NCI-H82 (cell line): Measurements from ENCODE around the gene IFFO2.
"Not testable (repeated sequence)": the region's sequence is repeated elsewhere in the genome, so short reads cannot be mapped to it uniquely, and the experiment has no call there.

Source experiments
- DNase-seq: peaks from one replicate; lab custom pipeline; 2025; lab: John Stamatoyannopoulos, UW

Gene IFFO2

DNA sequence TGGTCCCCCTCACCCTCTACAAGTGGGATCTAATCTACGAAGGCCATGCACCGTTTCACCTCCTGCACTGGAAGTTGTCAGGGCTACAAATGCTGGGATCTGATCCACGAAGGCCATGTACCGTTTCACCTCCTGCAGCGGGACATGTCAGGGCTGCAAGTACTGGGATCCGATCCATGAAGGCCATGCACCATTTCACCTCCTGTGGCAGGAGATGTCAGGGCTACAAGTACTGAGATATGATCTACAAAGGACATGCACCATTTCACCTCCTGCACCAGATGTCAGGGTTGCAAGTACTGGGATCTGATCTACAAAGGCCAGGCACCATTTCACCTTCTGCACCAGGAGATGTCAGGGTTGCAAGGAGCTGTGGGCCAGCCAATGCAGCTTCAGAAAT lies 61.2 kb downstream of the IFFO2 start:
- no peak for DNase-seq

DNA sequence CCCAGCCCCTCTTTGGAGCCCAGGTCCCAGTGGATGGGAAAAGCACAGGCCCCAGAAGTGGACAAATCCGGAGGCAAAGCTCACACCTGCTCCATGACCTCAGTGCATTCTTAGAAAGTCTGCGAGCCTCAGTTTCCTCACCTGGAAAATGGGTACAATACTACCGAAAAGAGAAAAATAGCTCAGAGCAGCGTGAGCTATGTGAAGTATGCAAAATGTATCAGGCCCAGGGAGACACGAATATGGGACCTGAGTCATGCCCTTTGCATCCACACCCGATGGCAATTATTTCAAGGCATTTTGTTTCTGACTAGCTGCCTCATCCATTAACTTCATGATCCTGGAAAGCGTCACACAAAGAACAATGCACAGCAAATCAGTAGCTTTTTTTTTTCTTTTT lies 63.4 kb downstream of the IFFO2 start:
- no peak for DNase-seq

DNA sequence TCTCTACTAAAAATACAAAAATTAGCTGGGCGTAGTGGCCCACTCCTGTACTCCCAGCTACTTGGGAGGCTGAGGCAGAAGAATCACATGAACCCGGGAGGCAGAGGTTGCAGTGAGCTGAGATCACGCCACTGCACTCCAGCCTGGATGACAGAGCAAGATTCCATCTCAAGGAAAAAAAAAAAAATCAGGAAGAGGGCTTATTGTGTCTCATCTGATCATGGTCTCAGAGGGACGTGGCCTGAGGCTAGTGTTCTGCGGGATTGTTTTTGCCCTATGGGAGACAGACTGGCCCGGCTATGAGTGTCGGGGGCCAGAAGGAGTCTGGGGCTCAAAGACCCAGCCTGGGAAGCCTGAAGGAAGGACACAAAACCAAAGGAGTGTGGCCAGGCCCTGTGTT lies 64.6 kb downstream of the IFFO2 start:
- not testable (repeated sequence) for DNase-seq

DNA sequence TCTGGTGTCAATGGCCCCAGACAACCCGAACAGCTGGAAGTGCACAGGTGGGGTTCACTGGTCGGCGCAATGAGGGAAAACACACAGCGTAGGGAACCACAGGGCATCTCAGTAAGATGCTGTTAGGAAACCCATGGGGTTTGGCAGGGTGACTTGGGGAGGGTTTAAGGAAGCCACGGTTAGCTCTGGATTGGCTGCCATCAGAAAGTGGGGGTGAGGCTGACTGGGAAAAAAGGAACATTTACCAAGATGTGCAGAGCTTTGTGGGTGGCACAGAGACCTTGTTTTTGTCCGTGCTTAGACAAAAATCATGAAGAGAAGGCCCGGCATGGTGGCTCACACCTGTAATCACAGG lies 65.1 kb downstream of the IFFO2 start:
- DNase-seq: no peak

DNA sequence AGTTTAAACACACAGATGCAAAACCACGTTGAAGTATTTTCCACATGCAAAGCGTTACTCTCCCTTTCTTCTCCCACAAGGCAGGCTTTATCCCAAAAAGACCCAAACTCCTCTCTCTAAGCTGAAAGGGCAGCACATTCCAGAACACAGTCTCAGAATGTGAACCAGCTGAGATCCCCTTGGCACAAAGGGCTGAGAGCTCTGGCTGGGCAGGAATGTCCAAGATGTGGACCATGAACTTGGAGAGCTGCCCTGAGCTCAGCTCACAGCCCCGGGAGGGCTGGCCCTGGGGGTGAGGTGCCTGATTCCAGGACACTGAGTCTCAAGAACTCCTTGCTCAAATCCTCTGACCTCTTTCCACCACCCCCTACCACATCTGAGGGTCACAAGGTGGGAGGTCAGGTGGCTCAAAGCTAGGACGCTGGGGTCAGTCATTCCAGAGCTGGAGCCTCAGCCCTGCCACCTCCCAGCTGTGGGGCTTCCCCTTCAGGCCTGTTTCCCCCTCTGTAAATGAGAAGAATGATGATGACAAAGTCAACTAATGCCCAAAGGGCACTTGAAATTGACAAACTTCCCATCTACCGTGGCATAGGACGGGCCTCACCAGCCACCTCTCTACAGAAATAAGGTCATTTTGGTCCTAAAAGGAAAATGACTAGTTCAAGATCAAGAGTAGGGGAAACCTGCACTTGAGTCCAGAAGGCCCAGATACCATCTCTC lies 65.6 kb downstream of the IFFO2 start:
- no peak for DNase-seq

DNA sequence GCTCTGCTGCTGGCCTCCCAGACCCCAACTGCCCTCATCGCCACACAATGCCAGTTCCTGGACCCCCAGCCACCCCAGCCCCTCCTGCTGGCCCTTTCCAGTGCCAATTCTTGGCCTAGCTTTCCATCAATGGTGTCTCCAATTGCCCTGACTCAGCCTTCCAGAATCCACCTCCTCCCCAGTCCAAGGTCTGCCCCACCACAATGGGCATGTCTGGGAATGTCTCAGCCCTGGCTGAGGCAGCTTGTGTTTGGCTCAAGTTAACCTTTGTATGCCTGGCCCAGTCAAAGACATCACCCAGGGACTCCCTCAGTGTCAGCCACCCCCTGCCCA lies 70.5 kb downstream of the IFFO2 start:
- DNase-seq: no peak

DNA sequence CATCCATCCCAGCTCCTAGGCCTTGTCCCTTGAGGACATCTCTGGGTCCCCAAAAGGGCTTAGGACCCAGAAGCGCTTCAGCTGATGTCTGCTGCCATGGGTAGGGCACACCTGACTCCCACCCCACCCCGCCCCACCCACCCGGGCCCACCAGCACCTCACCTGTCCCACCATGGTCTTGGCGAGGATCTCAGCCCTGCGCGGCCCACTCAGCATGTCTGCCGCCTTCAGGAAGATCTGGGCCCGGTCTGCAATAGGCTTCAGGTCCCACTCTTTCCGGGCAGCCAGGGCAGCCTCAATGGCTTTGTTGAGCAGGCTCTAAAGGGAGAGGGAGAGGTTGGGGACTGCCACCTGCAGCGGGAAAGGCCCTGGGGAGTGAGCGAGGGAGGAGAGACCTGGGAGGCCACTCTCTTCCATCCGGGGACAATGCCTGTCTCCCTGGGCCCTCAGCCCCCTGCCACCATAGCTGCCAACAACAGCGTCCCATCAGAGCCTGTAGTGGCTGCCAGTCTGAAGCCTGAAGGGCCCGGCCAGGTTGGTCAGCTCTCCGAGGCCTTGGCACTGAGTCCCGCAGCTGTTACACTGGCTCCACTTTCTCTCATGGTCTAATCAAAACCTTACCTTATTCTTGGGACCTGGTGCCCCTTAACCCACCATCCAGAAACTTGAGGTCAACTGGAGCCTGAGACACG lies 71.0 kb downstream of the IFFO2 start:
- no peak for DNase-seq

DNA sequence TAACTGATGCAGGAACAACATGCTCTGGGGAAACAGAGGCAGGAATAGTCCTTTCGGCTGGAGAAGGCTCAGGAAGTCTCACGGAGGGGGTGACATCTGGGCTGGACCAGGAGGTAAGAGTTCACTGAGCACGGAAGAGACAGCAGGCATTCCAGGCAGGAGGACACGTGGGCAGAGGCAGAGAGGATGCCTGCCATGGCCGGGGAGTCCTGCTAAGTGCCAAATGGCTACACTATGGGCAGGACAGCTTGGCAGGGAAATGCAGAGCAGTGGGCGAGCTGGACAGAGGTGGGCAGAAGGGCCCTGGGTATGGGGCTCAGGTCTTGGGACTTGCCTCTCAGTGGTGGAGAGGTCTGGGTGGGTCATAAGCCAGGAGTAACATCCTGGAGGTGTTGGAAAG lies 71.7 kb downstream of the IFFO2 start:
- DNase-seq: no peak

DNA sequence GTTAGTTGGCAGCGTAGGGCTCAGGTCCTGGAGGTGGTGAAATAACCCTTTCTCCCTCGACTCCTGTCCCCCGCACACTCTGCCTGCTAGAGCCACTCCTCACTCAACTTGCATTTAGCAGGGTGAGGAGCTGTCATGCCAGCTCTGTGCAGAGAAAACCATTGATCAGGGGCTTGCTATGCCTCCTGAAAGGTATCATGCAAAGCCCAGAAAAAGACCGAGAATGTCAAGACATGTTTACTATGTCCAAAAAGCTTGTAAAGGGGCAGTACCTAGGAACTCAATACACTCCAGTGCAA lies 72.1 kb downstream of the IFFO2 start:
- DNase-seq: no peak

DNA sequence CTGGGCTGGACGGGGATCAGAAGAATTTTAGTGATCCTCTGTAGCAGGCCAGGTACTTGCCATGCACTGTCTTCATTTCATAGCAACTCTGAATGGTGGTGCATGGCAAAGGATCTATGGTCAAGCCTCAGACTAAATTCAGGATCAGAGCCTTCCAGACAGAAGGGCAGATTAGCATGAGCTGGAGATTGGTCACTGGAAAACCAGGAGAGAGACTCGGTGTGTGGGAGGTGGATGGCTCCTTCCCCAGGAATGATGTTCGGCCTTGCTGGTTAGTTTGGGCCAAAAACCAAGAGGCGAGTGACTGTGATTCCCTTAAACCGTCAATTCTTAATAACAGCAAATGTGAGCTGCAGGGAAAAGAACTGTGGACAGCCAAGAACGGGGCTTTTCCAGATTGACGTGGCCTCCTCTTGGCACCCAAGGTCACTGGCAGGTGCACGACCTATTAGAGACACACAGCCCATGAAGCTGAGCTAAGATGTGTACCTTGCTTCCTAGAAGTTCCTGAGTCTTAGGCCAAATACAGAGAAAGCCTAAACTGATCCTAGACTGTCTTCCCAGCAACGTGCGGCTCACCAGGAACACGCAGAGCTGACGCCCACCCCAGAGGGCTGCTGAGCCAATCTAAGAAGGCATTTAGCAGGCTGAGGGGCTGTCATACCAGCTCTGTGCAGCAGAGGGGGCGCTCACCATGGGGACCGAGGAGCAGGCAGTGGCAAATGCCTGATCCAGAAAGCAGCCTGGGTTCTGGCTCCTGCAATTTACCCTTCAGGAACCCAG lies 72.6 kb downstream of the IFFO2 start:
- peak; percentile 90 for DNase-seq

DNA sequence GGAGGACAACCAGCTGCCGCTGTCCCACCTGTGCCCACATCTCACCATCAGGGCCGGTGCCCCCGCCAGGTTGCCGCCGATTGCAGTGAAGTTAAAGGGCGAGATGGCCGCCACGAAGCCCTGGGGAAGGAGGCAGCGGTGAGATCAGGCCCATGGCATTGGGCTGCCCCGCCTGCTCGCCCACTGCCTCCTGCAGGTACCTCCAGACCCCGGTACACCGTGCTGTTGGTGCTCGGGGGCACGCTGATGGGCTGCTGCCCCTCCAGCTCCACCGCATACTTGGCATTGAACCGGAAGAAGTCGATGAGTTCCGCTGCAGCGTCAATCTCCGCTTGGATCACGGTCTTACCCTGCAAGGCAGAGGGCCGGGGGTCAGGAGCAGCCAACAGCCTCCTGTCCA lies 73.4 kb downstream of the IFFO2 start:
- DNase-seq: no peak

DNA sequence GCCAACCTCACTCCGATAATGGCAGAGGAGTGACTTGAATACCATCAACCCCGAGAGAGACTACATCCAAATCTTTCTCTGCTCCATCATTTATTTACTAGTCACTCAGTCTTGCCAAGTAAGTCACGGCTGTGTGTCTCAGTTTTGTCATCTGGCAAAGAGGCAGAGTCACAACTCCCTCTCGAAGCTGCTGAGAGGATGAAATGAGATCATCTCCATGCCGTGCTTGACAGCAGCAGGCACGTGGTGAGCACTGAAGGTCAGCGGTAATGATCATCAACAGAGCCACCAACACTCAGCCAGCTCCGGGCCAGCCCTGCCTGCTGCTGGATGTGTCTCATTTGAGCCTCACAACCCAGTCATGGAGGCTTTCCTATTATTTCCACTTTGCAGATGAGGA lies 74.0 kb downstream of the IFFO2 start:
- DNase-seq: peak; percentile 31

DNA sequence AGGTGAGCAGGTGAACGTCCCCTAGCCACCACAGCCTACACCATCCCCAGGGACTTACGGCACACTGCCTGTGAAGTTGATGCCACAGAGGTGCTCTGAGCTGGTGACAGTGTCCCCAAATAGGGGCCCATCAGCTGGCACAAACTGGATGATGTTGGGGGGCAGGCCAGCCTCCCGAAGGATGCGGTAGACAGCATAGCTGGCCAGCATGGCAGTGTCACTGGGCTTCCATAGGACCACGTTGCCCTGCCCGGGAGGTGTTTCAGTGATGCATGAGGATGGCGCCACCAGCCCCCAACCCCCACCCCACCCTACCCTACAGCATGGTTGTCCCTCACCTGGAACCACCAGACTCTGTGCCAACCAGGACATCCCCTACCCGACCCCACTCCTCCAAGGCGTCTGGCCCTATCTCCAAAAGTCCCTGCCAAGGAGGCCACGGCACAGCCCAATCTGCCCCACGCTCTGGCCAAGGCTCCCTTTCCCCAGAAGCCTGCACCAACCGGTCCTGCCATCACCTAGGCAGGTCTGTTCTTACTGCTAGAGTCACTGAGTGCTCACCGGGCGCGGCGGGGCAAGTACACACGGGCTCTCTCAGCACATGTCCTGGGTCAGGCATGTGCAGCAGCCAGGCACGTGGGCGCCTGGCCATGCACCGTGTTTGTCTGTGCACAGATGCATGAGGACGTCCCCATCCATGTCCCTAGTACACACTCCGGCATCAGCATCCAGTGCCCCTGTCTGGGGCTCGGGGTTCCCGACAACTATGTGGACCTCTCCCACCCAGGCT lies 74.6 kb downstream of the IFFO2 start:
- no peak for DNase-seq

DNA sequence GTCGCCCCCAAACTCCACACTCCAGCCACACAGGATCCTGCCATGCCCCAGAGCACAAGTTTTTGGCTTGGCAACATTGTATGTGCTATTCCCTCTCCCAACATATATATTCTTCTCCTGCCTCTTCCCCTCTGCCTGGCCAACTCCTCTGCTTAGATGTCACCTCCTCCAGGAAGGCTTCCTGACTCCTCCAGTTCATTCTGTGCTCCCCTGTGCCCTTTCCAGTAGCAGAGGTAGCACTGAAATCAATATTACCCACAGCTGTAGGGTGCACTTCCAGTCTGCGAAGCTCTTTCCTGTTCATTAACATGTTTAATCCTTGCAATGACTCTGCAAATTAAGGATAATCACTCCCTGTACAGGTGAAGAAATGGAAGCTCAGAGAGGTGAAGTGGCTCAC lies 75.3 kb downstream of the IFFO2 start:
- DNase-seq: no peak

DNA sequence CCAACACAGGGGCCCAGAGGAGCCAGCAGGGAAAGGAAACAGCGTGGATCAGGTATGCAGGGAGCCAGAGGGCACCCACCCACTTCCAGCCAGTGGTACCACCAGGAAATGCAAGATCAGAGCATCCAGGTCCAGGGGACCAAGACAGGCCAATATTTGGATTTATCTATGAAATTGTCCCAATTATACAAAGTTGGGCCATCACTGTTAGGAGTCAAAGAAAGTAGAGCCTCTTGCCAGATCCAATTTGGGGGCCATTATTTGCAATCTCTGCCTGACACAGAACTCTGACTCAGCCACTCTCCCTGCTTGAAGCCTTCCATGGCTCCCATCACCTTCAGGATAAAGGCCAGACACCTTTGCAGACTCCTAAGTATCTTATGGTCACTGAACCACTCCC lies 75.9 kb downstream of the IFFO2 start:
- no peak for DNase-seq

DNA sequence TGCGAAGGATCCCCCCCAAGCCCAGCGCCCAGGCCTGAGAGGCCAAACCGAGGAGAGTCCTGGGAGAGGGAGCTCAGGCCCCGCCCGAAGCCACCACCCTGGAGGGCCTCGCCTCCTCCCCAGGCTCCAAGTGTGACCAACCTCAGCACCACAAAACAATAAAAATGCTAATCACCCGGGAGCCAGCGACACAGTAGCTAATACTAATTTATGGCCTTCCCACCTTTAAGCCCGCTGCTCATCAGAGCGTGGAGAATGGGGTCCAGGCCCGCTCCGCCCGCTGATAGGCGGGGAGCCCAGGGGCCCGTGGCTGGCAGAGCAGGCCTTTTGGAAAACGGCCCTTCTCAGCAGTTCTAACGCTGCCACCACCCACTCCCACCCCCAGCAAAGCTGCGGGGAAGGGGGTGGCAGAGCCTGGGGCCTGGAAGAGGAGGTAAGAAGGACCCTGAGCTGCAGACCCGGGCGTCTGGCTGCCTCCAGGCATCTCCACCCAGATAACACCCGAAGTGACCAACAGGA lies 76.6 kb downstream of the IFFO2 start:
- peak; percentile 96 for DNase-seq

DNA sequence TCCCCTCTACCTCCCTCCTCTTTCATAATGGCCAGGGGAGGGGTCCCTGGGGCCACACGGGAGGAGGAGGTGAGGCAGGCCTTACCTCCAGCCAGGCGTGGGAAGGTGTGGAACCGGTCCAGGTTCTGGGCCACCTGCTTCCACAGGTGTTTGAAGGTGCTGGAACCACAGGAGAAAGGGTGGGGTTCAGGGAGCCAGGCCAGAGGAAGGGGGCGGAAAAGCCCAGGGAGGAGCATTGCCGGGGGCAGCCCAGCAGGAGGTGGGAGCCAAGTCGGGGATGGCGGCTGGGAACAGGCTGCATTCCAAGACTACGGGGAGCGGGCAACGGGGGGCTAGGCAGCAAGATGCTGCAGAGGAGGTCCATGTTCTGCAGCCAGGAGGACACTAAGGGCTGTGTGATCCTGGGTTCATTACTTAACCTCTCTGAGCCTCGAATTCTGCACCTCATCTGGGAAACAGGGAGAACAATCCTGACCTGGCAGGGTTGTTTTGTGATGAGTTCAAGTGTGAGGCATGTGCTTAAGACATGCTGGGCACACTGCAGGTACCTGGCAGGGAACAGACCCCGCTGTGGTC lies 77.2 kb downstream of the IFFO2 start:
- DNase-seq: no peak

DNA sequence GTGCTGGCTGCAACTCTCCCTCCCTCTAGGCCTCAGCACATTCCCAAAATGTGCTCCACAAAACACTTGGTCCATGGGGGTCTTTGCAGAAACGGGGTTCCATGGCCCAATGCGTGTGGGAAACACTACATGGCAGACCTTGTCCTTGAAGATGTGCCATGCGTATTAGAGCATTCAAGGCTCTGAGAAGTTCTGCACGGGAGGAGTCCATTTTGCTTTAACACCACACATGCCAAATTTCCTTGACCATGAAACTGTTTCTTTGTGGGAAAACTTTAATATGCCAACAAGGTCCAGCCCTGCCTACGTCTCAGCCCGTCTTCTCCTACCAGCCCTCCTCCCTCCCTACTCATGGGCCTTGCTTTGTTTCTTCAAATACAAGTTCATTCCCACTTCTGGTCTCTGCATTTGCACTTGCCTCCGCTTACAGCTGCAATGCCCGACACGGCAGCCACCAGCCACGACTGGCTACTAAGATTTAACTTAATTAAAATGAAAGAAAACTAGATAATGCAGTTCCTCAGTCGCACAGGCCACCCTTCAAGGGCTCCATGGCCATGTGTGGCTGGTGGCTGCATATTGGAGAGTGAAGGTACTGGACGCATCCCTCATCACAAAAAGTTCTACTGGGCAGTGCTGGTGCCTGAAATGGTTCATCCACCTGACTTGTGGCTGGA lies 77.8 kb downstream of the IFFO2 start:
- no peak for DNase-seq

DNA sequence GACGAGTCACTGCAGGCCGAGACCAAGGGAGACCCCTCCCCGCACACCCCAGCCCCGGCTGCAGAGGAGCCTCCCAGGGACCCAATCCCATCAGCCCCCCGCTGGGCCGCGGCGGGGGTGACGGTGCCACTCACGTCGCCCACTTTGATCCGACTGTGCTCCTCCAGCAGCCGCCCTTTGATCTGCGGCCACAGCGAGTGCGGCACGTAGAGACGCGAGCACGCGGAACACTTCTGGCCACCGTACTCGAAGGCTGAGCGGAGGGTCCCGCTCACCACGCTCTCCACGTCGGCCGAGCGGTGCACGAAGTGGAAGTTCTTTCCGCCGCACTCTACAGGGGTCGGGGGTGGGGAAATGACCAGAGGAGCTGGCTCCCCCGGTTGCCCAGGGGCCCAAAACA lies 79.2 kb downstream of the IFFO2 start:
- no peak for DNase-seq

DNA sequence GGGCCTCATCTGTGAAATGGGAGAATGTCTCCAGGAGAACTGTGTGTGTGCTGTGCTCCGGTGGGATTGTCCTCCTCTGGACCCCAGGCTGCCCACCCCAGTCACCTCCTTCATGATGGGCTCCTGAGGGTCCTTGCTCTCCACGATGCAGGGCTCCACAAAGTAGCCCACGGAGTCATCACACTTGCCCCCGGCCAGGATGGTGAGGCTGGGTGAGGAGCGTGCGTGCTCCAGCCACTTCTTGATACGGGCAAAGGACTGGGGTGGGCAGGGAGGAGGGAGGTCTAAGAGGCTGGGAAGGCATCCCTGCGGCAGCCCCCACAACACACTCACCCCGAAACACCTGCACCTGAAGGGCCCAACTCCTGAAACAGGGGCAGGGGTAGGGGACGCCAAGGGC lies 80.3 kb downstream of the IFFO2 start:
- DNase-seq: no peak

DNA sequence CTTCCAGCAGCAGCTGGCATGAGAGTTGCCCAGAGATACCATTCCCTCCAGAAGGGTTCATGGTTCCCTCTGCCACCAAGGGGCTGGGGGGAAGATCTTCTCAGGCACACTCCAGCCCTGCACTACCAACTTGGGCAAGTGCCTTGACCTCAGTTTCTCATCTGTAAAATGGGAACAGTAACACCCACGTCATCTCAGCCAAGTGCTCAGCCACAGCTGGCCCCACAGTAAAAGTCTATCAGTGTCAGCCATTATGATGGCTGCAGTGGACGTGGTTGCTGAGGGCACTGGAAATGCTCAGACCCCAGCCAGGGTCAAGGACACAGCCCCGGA lies 80.7 kb downstream of the IFFO2 start:
- DNase-seq: no peak
